ENCODE data around the gene PSD4. TPM values are rescaled to one million over a fixed set of nuclear protein-coding genes. Genes with fewer than 3 reads are reported as not detected.

Gene PSD4
- total and polyA plus RNA-seq, 2 of the 8 experiments (the other 6 are each of a cell fraction or from before 2014, with no cell fraction given) = 0.53 to 1.2 TPM

GRCh38 chr2:113218283-113219091 is 44.7 kb downstream of the PSD4 start (continued):
- TF ChIP-seq RBBP5 (IDR thresholded peaks at IDR 0.05; ENCODE audit: borderline replicate concordance, low read depth, low read length) (no peak), ATF2 (IDR thresholded peaks at IDR 0.05; ENCODE audit: low read length) (no peak)
